GM21447 (cell line): ENCODE measurements around the gene MYO16.

ENCODE experiments used
- ATAC-seq: cut with Tn5 transposase; IDR thresholded peaks from one replicate; pipeline ENCODE4 v1.9.1; 2021; ENCODE audit not compliant: unreplicated experiment

MYO16 gene

DNA sequence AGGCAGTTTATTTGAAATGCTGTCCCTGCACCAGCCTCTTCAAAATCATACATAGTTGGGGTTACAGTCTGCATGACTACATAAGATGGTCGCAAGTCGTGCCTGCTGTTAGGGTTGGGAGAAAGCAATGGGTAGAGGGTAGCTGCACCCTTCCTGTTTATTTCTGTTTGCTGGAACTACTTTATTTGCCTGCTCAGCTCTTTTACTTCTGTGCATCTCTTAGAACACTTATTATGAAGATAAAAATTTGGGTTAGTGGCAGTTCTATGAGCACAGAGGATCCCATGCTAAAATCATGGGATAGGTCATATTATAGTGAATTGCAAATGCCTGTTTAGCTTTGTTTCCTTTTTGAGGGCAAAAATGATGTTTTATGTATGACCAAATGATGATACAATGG, 160.1 kb downstream of the MYO16 start:
- ATAC-seq: no peak

GRCh38 chr13:108795841-108796240, 166.4 kb downstream of the MYO16 start:
- no peak for ATAC-seq

DNA sequence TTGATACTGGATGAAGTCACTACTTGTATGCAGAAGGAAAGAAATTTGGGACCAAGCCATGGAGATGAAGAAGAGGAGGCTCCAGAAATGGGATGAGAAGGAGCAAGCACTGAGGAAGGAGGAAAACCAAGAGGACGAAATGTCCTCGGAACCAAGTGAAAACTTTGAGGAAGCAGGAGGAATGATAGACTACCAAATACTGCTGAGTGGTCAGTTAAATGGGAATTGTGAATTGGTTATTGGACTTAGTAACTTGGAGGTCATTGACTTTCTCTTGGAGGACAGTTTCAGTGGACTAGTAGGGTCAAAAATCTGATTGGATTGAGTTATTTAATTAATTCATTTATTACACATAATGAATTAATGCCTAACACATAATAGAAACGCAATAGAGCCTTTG, 167.9 kb downstream of the MYO16 start:
- ATAC-seq: no peak

- ATAC-seq: no peak
Measured at GRCh38 chr13:108807841-108808240, 178.4 kb downstream of the MYO16 start.

DNA sequence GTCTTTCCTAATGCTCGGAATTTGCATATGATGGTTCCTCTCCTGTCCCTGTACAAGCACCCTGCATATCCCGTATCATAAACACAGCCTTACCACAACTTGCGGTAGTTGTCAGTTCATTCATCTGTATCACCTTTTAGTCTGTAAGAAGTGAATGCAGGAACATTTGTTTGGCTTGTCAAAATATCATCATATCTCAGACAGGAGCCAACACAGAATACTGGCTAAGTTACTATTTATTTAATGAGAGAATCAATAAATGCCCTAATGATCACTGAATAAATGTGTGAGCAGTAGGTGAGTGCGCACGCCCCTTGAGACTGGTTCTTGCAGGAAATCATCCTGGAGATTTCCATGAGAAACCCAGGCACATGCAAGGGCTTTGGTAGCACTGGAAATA, 182.8 kb downstream of the MYO16 start:
- no peak for ATAC-seq

GRCh38 chr13:108812661-108813060, 183.2 kb downstream of the MYO16 start:
- ATAC-seq: no peak

GRCh38 chr13:108813587-108814170, 184.3 kb downstream of the MYO16 start:
- no peak for ATAC-seq

DNA sequence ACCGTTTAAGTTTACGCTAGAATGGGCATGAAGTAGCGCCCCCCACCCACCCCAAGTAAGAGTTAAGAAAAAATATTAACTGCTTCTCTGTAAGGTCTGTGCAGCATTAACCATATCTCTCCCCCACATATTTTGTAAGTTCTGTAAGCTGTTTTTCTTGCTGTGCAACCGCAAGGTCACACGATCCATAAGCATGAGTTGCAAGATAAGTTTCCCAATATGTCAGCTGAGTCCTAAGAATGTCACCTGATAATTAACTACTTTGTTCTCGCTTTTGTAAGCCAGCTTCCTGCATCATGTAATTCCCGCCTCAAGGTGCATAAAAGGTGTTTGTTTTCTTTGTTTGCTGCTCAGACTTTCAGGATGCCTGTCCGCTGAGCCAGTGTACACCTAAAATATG, 187.0 kb downstream of the MYO16 start:
- ATAC-seq: no peak

GRCh38 chr13:108827646-108828045, 198.2 kb downstream of the MYO16 start:
- no peak for ATAC-seq

GRCh38 chr13:108828086-108828815, 198.8 kb downstream of the MYO16 start:
- no peak for ATAC-seq

DNA sequence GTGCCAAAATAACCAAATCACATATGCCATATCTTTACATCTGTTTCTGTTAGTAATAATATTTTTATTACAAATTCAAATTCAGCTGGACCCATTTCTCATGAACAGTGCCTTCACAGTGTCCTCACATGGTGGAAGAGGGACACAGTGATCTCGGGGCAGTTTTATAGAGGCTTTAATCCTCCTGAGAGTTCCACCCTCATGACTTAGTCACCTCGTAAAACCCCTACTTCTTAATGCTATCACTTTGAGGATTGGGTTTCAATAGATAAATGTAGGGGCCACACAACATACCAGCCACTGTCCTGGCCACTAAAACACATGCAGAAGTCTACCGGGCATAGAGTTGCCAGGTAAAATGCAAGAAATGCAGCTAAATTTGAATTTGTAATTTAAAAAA, 201.5 kb downstream of the MYO16 start:
- ATAC-seq: no peak

- no peak for ATAC-seq
Measured at GRCh38 chr13:108833531-108833930, 204.1 kb downstream of the MYO16 start.

DNA sequence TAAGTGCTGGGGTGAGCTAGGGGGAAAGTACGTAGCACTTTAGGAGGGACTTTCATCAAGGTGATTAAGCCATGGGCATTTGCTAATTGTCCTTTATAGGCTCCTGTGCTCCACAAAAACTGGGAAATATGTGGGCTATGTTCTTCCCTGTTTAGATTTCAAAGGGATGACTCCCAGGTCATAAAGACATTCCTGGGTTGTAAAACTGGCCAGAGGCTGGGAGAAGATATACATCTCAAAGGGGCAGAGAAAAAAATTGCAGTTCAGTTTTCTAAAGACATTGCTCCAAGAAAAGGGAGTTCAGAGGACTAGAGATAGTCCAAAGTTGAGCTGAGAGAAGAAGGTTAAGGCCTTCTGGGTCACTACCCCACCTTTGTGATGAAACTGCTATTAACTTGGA, 204.8 kb downstream of the MYO16 start:
- ATAC-seq: no peak

GRCh38 chr13:108835083-108835482, 205.7 kb downstream of the MYO16 start:
- no peak for ATAC-seq

DNA sequence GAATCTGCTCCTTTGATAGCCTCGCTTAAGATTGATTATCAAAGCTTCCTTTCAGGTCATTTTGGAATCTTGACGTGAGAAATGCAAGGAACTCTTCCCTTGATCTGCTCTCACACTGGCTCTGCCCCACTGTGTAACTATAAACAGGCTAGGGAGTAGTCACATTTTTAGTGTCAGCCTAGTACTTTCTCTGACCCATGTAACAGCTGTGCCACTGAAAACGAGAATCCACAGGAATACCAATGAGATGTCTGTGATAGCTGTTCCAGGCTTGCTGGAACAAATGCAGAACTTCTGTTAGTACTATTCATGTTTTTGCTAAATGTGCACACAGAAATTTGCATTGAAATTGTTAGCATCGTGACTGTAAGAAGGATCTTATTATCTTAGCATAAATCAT, 221.3 kb downstream of the MYO16 start:
- ATAC-seq: no peak

DNA sequence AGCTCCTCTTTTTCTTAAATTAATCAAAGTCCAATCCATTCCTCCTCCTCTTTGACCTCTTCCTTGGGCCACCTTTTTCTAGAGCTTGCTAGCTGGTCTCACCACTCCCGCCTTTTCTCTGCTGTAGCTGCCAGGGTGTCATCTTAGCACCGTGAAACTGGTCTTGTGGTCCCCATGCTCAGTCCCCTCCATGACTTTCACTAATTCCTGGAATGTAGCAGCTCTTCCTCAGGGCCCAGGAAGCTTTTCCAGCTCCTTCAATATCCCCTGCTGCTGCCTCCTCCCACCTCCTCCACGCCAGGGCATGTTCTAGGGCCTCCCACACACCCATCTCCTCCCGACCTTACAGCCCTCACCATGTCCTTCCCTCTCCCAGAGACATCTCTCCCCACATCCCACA, 222.2 kb downstream of the MYO16 start:
- ATAC-seq: no peak

GRCh38 chr13:108853031-108853430, 223.6 kb downstream of the MYO16 start:
- no peak for ATAC-seq

DNA sequence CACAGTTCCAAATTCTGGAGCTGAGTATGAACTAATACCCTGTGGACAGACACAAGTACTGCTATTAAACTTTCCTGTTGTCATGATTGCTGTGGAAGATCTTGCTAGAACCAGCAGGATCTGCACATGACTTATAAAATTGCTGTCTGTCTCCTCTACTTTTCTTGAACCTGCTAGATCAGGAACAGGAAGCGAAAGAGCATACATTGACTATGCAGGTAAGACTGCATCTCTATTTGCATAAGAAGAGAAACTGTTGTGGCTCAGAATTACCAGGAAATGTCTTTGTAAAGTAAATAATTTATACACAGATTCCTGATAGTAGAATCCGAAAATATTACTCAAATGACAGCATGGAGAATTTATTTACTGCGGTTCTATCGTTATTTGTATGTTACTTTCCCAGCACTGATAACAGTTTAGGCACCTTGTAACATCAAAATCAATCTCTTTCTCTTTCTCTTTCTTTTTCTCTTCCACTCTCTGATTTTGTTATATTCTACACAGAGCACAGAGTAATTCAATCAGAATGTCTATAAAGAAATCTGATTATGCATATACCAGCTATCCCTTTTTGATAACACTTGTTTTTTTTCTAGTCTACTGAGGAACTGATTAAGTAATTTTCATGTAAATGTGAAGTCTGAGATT, 226.5 kb downstream of the MYO16 start:
- peak; percentile 83 for ATAC-seq

DNA sequence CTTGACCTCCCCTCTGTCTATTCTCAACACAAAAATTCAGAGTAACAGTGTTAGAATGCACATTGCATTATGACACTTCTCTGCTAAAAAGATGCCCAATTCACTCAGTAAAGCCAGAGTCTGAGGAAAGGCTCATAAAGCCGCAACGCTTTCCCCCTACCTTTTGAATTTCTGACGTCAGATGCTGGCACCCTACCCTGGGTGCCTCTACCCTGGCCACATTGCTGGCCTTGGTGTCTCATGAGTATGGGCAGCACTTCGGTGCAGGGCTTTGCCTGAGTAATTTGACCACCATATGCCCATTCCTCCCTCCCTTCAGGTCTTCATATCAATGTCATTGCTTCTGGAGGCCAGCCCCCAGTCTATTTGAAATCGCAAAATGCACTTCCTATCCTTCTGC, 229.3 kb downstream of the MYO16 start:
- no peak for ATAC-seq

DNA sequence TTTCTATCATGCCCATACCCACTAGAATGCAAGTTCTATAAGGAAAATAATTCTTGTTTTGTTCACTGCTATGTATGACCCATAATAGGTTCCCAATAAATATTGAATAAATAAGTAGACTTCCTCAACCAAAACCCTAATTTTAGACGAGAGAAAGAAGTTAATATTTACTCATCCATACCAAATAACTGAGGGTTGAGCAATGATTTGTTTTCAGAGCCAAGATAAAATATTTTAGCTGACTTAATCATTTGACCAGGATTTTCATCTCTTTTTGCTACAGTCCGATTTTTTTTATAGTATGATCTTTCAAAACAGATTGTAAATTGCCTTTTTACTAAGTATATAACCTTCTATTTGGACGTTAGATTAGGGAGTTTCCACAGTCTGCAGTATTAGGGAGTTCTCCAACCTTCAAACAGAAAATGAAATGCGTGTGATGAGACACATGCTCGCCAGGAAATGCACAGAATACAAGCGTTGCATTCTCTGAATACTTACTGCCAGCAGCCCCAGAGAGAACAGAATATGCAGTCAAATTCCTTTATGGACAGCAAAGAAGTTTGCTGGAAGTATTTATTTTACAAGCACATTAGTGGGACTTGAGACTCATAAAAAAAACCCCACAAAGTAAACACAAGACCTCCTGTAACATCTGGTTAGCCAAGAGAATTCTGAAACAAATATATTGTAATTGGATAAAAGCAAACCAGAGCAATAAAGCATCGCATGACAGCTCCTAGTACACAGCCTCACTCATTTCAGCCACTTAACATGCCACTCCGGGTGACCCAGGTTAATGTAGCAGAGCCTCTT, 230.0 kb downstream of the MYO16 start:
- ATAC-seq: no peak

DNA sequence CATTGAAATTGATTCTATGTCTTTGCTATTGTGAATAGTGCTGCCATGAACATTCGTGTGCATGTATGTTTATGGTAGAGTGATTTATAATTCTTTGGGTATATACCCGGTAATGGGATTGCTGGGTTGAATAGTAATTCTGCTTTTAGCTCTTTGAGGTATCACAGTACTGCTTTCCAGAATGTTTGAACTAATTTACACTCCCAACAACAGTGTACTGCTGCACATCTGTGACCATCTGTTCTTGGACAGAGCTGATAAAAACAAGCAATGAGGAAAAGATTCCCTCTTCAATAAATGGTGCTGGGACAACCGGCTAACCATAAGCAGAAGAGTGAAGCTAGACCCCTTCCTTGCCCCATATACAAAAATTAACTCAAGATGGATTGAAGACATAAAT, 231.0 kb downstream of the MYO16 start:
- no peak for ATAC-seq

GRCh38 chr13:108877300-108877699, 247.9 kb downstream of the MYO16 start:
- ATAC-seq: no peak
